CD4-positive, alpha-beta T cell treated with Interleukin-6 at 100 ng/mL for 8 hours (primary cell): Measurements from ENCODE around the gene CNDP1.
"Not testable (repeated sequence)": the region's sequence is repeated elsewhere in the genome, so short reads cannot be mapped to it uniquely, and the experiment has no call there.

ENCODE experiments used
- DNase-seq: peaks from one replicate; pipeline ENCODE4 v3.0.0-alpha.2; 2020; ENCODE audit warnings: mixed read lengths, low spot score

CNDP1 gene

DNA sequence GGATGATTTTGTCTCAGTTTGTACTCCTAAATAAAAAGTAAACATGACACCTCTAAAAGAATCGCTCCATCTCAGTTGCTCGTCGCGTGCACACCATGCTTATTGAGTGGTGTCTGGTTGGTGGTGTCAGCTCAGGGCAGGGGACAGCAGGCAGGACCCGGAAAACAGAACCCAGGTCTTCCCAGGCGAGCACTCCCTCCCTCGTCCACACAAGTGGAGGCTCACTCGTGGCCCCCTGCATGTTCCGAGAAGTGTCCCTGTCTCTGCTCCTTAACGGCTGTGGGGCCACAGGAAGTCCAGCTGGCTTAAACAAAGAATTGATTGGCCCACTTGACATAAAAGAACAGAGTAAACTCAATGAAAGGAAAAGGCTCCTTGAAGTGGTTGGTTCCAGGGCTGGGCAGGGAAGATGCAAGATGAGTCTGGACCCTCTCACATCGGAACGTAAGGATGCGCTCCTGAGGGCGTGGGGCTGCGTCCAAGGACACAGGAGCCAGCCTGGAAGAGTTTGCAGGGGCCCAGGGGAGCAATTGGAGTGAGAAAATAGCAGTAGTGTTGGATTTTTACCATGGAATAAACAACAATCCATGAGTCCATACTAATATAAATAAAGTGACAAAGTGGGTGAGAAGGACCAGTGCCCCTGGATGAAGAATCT lies 13.1 kb upstream of the CNDP1 start:
- no peak for DNase-seq

DNA sequence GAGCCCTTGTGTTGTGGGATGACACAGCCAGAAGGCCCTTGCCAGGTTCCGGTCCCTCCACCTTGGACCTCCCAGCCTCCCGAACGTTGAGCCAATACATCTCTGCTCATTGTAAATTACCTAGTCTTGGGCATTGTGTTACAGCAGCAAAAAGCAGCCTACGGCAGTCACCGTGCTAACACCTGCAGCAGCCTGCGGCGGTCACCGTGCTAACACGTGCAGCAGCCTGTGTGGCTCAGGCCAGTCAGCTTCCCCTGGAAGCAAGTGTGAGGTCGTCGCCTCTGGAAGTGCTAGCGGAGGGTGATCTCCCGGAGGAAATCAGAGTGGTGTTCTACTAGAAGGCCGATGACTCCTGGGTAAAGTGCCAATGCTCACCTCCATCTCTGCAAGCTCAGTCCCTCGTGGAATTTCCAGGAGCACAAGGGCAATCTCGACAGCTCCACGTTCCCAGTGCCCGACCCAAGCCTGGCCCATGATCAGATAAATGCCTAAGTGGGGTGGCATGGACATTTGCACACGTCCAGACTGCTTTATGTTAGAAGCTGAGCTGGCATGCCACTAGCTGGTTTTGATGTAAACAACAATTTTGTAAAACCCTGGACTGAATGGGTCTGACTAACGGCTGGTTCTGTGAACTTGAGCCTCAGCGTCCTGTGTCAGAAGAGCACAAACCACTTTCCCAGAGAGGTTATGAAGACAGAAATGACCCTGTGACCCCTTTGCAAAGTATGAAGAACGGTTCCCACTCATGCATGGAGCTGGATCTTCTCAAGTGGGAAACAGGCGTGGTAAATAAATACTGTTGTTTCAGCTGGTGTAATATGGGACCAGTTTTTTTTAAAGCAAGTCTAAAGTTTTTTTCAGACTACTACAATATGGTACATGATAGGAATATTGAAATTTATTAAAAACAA lies 11.4 kb upstream of the CNDP1 start:
- DNase-seq: no peak

DNA sequence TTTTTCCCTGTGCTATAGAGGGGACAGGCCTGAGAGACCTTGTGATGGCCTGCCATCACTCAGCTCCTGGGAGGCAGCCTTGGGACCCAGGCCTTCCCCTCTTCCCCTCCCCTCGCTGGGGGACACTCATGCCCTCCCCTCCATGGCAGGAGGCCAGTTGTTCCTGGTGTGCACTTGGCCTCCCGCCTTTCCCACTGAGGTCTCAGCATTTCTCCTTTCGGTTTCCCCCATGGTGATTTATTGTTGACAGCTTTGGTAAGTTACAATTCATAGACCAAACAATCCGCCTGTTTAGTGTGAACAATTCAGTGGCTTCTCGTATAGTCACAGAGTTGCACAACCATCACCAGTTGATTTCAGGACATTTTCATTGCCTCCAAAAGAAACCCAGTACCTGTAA lies 10.2 kb upstream of the CNDP1 start:
- no peak for DNase-seq

DNA sequence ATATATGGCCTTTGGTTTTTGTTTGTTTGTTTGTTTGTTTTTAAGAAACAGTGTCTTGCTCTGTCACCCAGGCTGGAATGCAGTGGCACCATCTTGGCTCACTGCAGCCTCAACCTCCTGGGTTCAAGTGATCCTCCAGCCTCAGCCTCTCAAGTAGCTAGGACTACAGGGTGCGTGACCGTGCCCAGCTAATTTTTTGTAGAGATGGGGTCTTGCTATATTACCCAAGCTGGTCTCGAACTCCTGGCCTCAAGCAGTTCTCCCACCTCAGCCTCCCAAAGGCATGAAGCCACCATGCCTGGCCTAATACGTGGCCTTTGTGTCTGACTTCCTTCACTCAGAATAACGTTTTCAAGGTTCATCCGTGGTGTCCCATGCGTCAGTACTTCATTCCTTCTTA lies 9.4 kb upstream of the CNDP1 start:
- DNase-seq: not testable (repeated sequence)

DNA sequence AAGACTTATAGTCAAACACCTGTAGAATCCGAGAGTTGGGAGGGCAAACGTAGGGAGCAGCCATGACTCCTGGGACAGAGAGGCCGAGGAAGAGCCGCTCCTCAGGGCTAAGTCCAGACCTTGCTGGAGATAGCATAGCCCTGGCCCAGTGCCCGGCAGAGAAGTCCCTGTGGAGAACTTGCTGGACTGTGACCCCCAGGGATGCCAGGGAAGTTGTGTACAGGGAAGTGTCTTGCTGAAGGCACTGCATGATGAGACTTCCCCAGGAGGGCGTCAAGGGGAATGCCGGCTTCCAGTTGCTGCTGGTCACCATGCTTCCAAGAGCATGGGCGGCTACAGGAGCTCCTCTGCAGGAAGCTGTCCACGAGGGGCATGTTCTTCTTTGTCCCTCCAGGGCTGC lies 8.6 kb upstream of the CNDP1 start:
- DNase-seq: no peak

DNA sequence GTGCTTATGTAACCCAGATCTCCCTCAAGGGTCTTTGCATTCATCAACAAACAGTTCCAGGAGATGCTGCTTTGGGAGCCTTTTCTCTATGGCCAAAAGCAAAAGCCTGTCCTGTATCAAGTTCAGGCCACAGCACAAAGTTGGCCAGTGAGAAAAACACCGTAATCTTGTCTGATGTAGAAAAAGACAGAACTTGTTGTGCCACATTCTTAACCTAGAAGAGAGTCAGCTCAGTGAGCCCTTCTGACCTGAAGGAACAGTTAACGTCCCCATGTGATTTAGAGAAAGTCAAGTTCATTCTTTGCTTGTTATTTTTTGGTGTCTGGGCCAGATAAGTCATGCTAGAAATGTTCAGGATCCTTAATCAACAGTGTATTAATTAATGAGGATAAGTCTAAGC lies 7.8 kb upstream of the CNDP1 start:
- DNase-seq: no peak

DNA sequence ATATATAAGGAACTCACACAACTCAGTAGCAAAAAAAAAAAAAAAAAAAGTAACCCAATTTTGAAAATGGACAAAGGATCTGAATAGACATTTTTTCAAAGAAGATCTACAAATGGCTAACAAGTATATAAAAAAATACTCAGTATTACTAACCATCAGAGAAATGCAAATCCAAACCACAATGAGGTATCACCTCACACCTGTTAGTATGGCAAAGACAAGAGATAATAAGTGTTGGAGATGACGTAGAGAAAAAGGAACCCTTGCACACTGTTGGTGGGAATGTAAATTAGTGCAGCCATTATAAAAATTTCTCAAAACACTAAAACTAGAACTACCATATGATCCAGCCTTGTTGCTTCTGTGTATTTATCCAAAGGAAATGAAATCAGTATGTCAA lies 5.8 kb upstream of the CNDP1 start:
- DNase-seq: no peak

DNA sequence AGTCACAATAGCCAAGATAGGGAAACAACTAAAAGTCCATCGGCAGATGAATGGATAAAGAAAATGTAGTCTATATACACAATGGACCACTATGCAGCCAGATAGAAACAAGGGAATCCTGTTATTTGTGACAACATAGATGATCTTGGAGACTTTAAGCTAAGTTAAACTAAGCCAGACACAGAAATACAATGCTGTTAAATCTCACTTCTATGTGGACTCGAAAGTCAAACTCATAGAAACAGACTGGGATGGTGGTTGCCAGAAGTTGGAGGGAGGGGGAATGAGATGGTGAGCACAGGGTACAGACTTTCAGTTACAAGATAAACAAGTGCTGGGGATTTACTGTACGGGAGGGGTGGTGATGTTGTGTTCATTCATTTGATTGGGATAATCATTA lies 5.4 kb upstream of the CNDP1 start:
- DNase-seq: no peak

DNA sequence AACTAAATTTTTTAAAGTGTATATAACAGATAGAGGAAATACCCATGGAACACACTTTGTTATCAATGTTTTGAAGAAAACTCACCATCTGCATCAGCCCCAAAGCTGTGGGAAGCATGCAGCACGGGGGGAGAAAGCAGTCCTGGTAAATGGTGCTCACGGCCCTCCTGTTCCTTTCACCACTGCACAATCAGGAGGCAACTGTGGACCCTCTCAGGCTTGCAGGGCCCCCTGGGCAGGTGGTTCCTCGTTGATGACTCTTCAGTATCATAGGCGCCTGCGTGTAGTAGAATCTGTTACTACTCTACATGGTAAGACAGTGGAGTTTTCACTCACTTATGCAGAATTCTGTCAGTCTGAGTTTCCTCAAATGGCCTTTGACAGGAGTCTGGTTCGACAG lies 4.9 kb upstream of the CNDP1 start:
- no peak for DNase-seq

DNA sequence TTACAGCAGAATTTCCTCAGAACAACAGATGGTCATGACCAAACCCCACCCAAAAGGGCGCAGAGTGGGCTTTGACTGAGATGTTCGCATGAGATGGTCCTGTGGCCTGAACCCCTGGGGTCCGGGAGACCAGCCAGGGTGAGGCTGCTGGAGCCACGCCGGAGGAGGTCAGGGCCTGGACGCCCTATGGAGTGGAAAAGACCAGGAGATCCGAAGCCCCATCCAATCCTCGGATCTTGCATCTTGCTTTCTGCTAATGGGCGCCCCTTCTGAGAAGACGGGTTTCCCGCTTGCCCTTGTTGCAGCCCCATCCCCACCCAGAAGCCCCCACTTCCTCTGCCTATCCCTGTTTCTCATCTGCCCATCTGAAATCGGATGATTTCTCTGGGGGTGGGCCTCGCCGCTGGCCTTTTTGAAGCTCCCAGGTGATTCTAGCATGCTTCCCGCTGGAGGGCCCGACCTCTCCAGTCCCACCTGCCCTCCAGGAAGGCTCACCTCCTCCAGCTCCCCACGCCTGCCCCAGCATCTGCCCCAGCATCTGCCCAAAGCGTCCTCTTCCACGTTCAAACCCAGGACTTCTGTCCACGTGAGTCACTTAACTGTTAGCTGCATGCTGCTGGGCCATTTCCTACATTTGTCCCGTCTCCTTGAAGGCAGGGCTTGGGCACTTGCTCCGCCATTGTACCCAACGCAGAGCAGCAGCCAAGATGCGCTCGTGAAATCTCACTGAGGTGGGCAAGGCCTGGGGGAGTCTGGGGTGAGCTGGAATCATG lies 4.3 kb upstream of the CNDP1 start:
- no peak for DNase-seq

DNA sequence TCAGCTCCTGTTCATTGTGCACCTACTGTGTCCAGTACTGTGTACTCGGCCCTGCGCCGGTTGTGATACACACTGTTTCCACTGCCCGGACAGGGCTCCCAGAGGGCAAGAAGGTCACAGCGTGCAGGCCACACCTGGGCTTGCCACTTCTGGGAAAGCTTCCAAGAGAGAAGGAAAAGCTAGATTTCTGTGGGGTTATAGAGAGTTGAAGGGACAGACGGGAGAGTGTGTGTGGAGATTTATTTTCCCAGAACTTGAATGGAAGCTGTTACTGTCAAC lies 3.8 kb upstream of the CNDP1 start:
- no peak for DNase-seq

DNA sequence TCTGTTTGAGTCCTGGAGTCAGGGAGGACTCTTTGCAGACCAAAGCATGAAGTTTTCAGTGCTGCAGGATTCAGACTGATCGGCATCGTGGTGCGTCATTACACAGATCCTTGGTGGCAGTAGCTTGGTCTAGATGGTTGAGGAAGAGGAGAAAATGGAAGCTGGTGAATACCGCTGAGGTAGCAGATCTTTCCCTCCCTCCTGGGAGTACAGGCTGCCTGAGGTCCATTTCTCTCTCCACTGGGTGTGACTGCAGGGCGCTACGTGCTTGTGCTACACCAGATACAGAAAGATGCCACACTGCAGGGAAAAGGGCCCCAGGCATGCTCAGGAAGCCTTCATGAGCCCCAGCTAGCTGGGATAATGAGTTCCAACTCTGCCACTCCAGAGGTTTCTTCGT lies 3.3 kb upstream of the CNDP1 start:
- DNase-seq: no peak

DNA sequence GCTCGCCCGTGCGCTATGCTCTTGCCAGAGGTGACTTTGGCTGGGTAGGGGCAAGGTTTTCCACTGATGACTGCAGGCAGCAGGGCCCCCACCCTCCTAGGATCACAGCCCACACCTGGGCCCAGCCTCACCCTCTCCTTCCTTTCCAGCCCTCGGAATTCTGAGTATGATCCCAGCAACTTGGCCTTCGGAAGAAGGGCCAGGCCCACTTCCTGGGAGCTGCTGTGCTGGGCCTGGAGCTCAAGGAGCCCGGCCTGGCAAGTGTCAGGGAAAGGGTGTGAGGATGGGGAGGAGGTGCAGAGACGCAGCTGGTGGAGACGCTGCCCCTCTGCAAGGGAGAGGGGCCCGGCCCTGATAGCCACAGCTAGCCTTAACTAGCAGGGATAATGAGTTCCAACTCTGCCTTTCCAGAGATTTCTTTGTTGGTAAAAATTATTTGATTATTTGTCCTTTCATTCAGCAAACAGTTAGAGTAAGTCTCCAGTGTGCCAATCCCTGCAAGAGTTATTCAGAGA lies 1.7 kb upstream of the CNDP1 start:
- no peak for DNase-seq

DNA sequence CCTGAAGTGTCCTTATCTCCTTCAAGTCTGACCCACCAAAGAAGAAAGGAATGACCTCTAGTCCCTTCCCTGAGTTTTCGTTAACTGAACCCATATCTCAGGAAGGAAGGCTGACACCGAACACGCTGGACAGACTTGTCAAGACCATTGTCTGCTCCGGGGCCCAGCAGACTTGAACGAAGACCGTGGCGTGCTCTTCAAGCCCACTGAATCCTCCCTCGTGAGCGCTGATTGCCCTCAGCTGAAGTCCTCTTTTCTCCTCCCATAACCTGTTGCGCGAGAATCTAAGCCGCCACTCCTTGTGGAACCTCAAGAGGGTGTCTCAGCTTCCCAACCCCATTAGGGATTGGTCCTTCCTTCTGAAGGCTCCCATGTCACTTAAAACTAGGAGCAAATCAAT lies 634 bp upstream of the CNDP1 start:
- DNase-seq: no peak

DNA sequence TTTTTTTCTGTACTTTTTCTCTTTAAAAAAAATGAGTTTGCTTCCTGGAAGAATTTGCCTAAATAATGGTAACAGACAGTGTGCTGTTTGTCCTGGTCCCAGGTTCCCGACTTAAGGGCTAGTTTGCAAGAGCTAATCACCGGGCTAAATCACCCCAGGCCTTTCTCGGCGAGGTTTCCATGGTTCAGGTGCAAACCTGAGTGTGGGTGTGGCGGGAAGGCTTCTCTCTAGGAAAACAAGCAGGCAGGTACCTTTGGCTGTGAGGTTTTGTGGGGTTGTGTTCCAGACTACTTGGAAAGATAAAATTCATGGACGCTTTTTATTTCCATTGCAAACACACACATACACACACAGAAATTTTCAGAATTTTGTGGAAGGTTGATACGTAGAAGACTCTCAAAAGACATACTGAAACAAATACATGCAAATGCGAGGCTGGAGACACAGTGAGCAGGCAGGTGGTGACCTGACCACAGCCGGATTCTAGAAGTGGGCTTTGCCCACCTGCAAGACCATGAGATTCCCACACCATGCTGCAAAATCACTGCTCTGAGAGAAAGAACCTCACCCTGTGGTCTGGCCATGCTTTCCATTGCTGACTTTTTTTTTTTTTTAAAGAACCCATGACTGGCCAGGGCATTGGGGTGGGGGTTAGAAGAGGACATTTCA lies 815 bp downstream of the CNDP1 start:
- no peak for DNase-seq

DNA sequence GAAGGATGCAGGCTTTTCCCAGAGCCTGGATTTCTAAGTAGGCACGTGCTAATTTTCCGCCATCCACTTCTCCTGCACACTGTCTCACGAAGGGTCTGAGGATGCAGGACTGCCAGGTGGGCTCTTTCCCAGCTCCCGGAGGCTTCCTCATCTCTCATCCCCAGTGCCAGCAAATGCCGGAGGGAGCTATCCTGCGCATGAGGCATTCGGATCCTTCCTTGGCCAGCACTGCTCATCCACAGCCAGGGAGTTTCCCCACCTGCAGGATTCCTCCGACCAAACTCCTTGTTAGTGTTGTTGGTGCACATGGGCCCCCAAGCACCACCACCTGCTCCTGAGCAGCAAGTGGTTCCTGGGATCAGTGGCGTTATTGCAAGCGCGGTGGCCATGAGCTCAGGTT lies 5.0 kb downstream of the CNDP1 start:
- DNase-seq: no peak

DNA sequence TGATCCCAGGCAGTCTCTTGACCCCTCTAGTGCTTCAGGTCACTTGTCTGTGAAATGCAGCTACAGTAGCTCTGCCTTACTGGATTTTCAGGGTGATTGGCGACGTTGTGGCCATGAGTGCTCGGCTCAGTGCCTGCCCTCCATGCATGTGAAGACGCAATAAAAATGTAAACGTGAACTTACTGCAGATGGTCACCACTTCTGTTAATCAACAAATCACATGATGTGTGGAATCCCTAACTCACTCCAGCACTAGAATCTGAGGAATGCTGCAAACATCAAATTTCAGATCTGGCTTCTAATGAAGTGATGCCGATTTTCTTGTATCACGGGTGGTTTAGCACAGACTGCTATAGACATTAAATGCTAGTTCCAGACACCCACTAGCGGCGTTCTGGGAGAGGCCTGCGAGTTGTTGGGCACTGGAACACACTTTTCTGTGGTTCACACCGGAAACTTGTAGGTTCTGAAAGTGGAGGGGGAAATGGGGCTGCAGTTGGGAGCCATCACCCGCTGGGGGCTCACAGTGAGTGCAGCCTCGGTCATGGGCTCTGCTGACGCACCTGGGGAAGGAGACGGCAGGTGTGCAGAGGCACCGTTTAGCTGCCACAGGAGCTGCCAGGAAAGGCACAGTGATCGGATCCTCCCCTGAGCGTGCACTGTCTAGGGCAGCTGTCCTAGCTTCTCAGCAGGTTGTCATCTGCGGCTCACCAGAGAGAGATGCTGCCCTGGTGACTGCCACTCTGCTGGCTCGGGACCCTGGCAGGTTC lies 6.5 kb downstream of the CNDP1 start:
- DNase-seq: no peak

DNA sequence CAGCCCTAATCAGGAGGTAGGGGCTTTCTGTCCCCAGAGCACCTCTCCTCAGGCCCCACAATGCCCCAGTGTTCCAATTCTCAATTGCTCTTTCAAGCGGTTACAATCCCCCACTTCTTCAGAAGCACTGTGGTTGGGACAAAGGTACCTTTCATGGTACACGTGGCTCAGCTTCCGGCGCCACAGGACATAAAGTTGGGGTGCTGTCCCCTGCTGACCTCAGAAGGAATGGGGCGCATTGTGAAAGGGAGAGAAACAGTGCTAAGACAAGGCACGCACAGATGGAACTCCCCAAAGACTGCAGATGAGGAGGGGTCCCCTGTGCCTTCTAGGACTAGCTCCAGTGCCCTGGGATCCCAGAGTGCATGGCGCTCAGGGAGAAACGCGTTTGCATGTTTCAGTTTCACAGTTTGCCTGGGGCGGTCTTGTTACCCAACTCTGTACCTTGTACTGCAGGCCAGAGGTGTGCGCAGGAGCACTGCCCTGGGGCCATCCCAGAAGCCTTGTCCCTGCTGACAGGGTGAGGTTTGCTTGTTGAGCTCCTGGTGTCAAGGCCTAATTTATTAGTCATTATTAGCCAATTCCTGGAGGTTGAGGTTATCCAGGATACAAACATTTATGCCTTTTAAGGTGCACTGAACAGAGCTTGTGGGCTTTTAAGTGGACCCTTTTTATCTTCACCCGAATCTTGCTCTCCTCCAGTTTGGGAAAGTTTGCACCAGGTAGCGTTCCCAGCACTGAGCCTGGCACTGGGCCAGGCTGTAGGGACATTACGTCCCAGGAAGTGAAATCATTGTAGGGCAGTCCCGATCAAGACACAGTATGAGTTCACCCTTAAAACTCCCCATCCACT lies 7.6 kb downstream of the CNDP1 start:
- DNase-seq: no peak

DNA sequence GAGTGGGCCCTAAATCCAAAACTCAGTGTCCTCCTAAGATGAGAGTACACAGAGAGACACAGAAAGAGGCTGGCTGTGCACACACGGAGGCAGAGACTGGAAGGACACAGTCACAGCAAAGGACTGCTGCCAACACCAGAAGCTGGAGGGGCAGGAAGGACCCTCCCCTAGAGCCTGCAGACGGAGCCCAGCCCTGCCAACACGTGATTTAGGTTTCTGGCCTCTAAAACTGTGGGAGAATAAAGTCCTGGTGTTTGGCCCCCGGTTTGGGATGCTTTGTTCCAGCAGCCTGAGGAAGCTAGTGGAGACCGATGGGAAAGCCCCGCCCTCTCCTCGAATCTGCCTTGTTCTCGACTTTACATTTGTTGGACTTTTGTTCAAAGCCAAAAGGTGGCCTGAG lies 10.6 kb downstream of the CNDP1 start:
- no peak for DNase-seq

DNA sequence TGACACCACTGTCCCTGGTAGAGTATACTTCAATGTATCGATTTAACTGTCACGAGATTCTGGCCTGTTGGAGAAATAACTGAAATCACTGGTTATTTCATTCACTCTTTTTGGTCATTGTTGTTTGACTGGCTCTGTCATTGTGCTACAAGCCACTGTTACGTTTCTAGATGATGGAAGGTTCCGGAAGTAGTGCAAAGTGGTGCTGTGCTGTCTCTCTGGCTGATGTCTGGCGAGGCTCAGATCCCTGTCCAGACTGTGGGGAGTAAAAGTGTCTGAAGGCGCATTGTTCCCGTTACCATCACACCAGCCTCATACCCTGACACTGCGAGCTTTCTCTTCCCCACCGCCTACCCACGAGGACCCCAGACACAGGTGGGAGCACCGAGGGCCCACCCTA lies 11.7 kb downstream of the CNDP1 start:
- DNase-seq: no peak
